SU-DHL-6 (cell line): ENCODE data around the gene RAB36.

Experiments used
- H2AFZ ChIP-seq: fragments of 200-600 bp; sonication (generic); 2 replicates; pipeline ENCODE4 v1.6.1; 2014; ENCODE audit warnings: low read depth, mild to moderate bottlenecking, moderate library complexity, mixed read lengths, antibody characterized with exemption, low read length; ENCODE audit not compliant: severe bottlenecking
- H3F3A ChIP-seq: fragments of 200-600 bp; shearing (Covaris generic); 2 replicates; pipeline ENCODE4 v1.6.0; 2016; ENCODE audit warnings: antibody characterized with exemption, mild to moderate bottlenecking; ENCODE audit not compliant: insufficient read depth
- H3K27ac ChIP-seq: fragments of 200-600 bp; sonication (generic); 2 replicates; pipeline ENCODE4 v1.5.1; 2016; ENCODE audit warnings: low read depth, mild to moderate bottlenecking, low read length, moderate library complexity, mixed read lengths
- H3K27me3 ChIP-seq: fragments of 200-600 bp; sonication (generic), shearing (Covaris generic); 2 replicates; pipeline ENCODE4 v1.6.0; 2014; ENCODE audit warnings: mild to moderate bottlenecking, low read length
- H3K36me3 ChIP-seq: fragments of 200-600 bp; sonication (generic); 2 replicates; pipeline ENCODE4 v1.6.1; 2014; ENCODE audit warnings: mild to moderate bottlenecking, low read length, mixed read lengths
- H3K4me2 ChIP-seq: fragments of 300-600, 200-600 bp; shearing (Covaris generic), sonication (generic); 2 replicates; pipeline ENCODE4 v1.6.0; 2014; ENCODE audit warnings: low read length, low read depth, mild to moderate bottlenecking; ENCODE audit not compliant: poor library complexity, severe bottlenecking
- H3K4me3 ChIP-seq: fragments of 200-600 bp; sonication (generic); 2 replicates; pipeline ENCODE4 v1.5.1; 2014; ENCODE audit warnings: antibody characterized with exemption, low read length, mild to moderate bottlenecking, mixed read lengths; ENCODE audit not compliant: insufficient read depth, poor library complexity, severe bottlenecking
- H3K79me2 ChIP-seq: fragments of 200-600 bp; sonication (generic); 2 replicates; pipeline ENCODE4 v1.6.1; 2014; ENCODE audit warnings: mild to moderate bottlenecking, low read length, moderate library complexity; ENCODE audit not compliant: insufficient read depth
- H3K9ac ChIP-seq: fragments of 200-600 bp; sonication (generic); 2 replicates; pipeline ENCODE4 v1.7.0; 2014; ENCODE audit warnings: mild to moderate bottlenecking, low read length
- H3K9me2 ChIP-seq: fragments of 200-600 bp; sonication (generic); replicated peaks from 2 replicates; pipeline ENCODE4 v1.6.1; 2014; ENCODE audit warnings: low read length; ENCODE audit not compliant: insufficient read depth
- H3K9me3 ChIP-seq: fragments of 200-600 bp; sonication (generic); 2 replicates; pipeline ENCODE4 v1.6.1; 2014; ENCODE audit warnings: low read length, mixed read lengths; ENCODE audit not compliant: insufficient read depth
- H4K20me1 ChIP-seq: fragments of 200-600 bp; sonication (generic); 2 replicates; pipeline ENCODE4 v1.6.1; 2014; ENCODE audit warnings: low read depth, mild to moderate bottlenecking, antibody characterized with exemption, low read length, moderate library complexity, mixed read lengths
- CTCF ChIP-seq: fragments of 200-600 bp; sonication (generic); IDR thresholded peaks from one replicate; pipeline ENCODE4 v1.5.1; 2017; ENCODE audit warnings: antibody characterized with exemption, mild to moderate bottlenecking, low read length, moderate library complexity; ENCODE audit not compliant: insufficient read depth, poor library complexity, severe bottlenecking
- EZH2phosphoT487 ChIP-seq: fragments of 200-600 bp; sonication (generic), shearing (Covaris generic); conservative IDR thresholded peaks from 2 replicates; pipeline ENCODE4 v1.6.1; 2018; ENCODE audit warnings: mild to moderate bottlenecking, antibody characterized with exemption, low read length, moderate library complexity, mixed read lengths

Gene RAB36

GRCh38 chr22:23157560-23158515 lies 12.6 kb downstream of the RAB36 start:
- Histone ChIP-seq H3F3A (no peaks in the 10 kb centered on the region), H3K9me2 (no peaks in the 10 kb centered on the region), H4K20me1 (no peaks in the 10 kb centered on the region), H3K9me3 (no peaks in the 10 kb centered on the region), H3K27me3 (no peaks in the 10 kb centered on the region), H3K27ac (no peak overlapping the region), H3K4me2 (no peak overlapping the region), H3K4me3 (no peak overlapping the region), H3K9ac (no peak overlapping the region), H3K36me3 (no peaks in the 10 kb centered on the region), H3K79me2 (no peaks in the 10 kb centered on the region), H2AFZ (no peak overlapping the region)
- TF ChIP-seq EZH2phosphoT487: no peak
- no peak for TF ChIP-seq CTCF

GRCh38 chr22:23158516-23159290 lies 13.4 kb downstream of the RAB36 start:
- Histone ChIP-seq H3K4me3 (no peak overlapping the region), H3K9ac (no peak overlapping the region)

GRCh38 chr22:23159291-23159630 lies 14.0 kb downstream of the RAB36 start:
- Histone ChIP-seq H4K20me1 (no peaks in the 10 kb centered on the region), H3K27me3 (no peaks in the 10 kb centered on the region), H3K9me3 (no peaks in the 10 kb centered on the region), H3F3A (no peaks in the 10 kb centered on the region), H3K36me3 (no peaks in the 10 kb centered on the region), H3K4me3 (no peak overlapping the region), H3K9ac (no peak overlapping the region), H3K79me2 (no peaks in the 10 kb centered on the region), H3K4me2 (no peak overlapping the region), H3K9me2 (no peaks in the 10 kb centered on the region), H3K27ac (no peak overlapping the region), H2AFZ (no peak overlapping the region)
- no peak for TF ChIP-seq EZH2phosphoT487
- TF ChIP-seq CTCF: no peak

More at GRCh38 chr22:23158516-23159290, 13.4 kb downstream of the RAB36 start:
- Histone ChIP-seq H3K9me3 (no peaks in the 10 kb centered on the region), H3K27ac (no peak overlapping the region), H3K9me2 (no peaks in the 10 kb centered on the region), H3K79me2 (no peaks in the 10 kb centered on the region), H3K27me3 (no peaks in the 10 kb centered on the region), H3K36me3 (no peaks in the 10 kb centered on the region), H3K4me2 (no peak overlapping the region), H3F3A (no peaks in the 10 kb centered on the region), H4K20me1 (no peaks in the 10 kb centered on the region), H2AFZ (no peak overlapping the region)
- TF ChIP-seq EZH2phosphoT487: no peak
- no peak for TF ChIP-seq CTCF
